K562 (cell line): Measurements from ENCODE around the gene ARFGEF2. TPM values are rescaled to one million over a fixed set of nuclear protein-coding genes. Genes with fewer than 3 reads are reported as not detected.

Experiments used
- CBX3 ChIP-seq, 2 experiments: IDR thresholded peaks; 1 replicate in 1 of 2; 2 replicates in 1 of 2; pipeline ENCODE4 v1.6.1; 2012; ENCODE audit warnings: inconsistent platforms in 2 of 2, low read length in 2 of 2, borderline replicate concordance in 1 of 2, control low read depth in 1 of 2
- ERF ChIP-seq: fragments of 450-650 bp; formaldehyde crosslinking; IDR thresholded peaks from 2 replicates; pipeline ENCODE4 v1.4.0; 2020; ENCODE audit warnings: mild to moderate bottlenecking, mixed read lengths
- ETS2 ChIP-seq: IDR thresholded peaks from 2 replicates; pipeline ENCODE4 v1.6.1; 2016; ENCODE audit warnings: borderline replicate concordance, missing genetic modification characterization, mild to moderate bottlenecking, moderate library complexity, missing compliant biosample characterization; ENCODE audit not compliant: poor library complexity, severe bottlenecking
- JUND ChIP-seq, 2 experiments: IDR thresholded peaks; 2 replicates in 1 of 2; 3 replicates in 1 of 2; pipeline ENCODE4 v1.6.1; 2011; ENCODE audit warnings: borderline replicate concordance in 2 of 2, low read depth in 2 of 2, low read length in 2 of 2, improper control_type of control experiment in 1 of 2, missing biosample characterization in 1 of 2, missing genetic modification characterization in 1 of 2, missing genetic modification reagents in 1 of 2
- TAF1 ChIP-seq: IDR thresholded peaks from 2 replicates; pipeline ENCODE4 v1.6.1; 2011; ENCODE audit warnings: mild to moderate bottlenecking, low read length, moderate library complexity; ENCODE audit not compliant: insufficient read depth, control insufficient read depth, severe bottlenecking; ENCODE audit errors: extremely low read depth
- TCF3 ChIP-seq: sonication (generic); formaldehyde crosslinking; IDR thresholded peaks from 2 replicates; pipeline ENCODE4 v1.4.0; 2020; ENCODE audit warnings: mild to moderate bottlenecking, missing genetic modification reagents
- U2AF1 ChIP-seq: fragments of 200-400 bp; formaldehyde crosslinking; optimal IDR thresholded peaks from 2 replicates; pipeline ENCODE3; 2017; ENCODE audit warnings: mild to moderate bottlenecking, low read depth, low read length, moderate library complexity
- XRCC4 ChIP-seq: IDR thresholded peaks from one replicate; pipeline ENCODE4 v1.6.1; 2011; ENCODE audit not compliant: insufficient read depth, insufficient read length; ENCODE audit errors: extremely low read depth
- polyA plus RNA-seq, 8 experiments: library from polyadenylated mRNA; depleted of rRNA in 4 of 8; stranded (reverse) in 5 of 8; unstranded in 3 of 8; fragments of >200 nt; fragmentation: Nextera tagmentation in 2 of 8; fragmentation: Illumina TruSeq in 1 of 8; extraction: Ambion mirVana in 2 of 8; extraction: Trizol in 1 of 8; gene quantifications; 2 replicates each; pipeline versions ENCODE4 v1.2.1 to v1.2.3, GENCODE V29; 2011 to 2014; ENCODE audit warnings: inconsistent platforms in 1 of 8, missing spikeins in 1 of 8
- total RNA-seq, 7 experiments: library from RNA; depleted of rRNA in 6 of 7; stranded (reverse); fragments of >200 nt in 6 of 7; fragmentation: Illumina TruSeq in 2 of 7; extraction: Trizol in 2 of 7; gene quantifications; 2 replicates each; pipeline versions ENCODE4 v1.2.1 to v1.2.3, GENCODE V29; 2011 to 2021; ENCODE audit warnings: low replicate concordance in 1 of 7
- TF ChIP-seq, protein P1 (sequence below): sonication (generic); formaldehyde crosslinking; IDR thresholded peaks from 2 replicates; pipeline ENCODE4 v1.8.1; 2023; ENCODE audit warnings: mild to moderate bottlenecking, missing genetic modification reagents
- TF ChIP-seq, protein P2 (sequence below): IDR thresholded peaks from 2 replicates; pipeline ENCODE4 v1.6.1; 2016; ENCODE audit warnings: missing genetic modification characterization, missing compliant biosample characterization
- TF ChIP-seq, protein P3 (sequence below): fragments of 450-650 bp; conservative IDR thresholded peaks from 2 replicates; pipeline ENCODE4 v1.6.1; 2016; ENCODE audit warnings: missing genetic modification characterization, low read depth, mild to moderate bottlenecking, control low read depth, missing compliant biosample characterization
- TF ChIP-seq, protein P4 (sequence below), 3 experiments: fragments of 200-800 bp in 1 of 3; fragments of 250-450 bp in 1 of 3; fragments of 450-650 bp in 1 of 3; sonication (Bioruptor Pico) in 1 of 3; sonication (Bioruptor generic) in 1 of 3; formaldehyde crosslinking in 1 of 3; IDR thresholded peaks; 2 replicates each; pipeline versions ENCODE4 v1.6.1 to v1.8.0; 2016 to 2022; ENCODE audit warnings: mild to moderate bottlenecking in 2 of 3, missing genetic modification characterization in 2 of 3, missing compliant biosample characterization in 1 of 3, moderate library complexity in 1 of 3
- TF ChIP-seq, protein P5 (sequence below): IDR thresholded peaks from 2 replicates; pipeline ENCODE4 v1.6.1; 2012; ENCODE audit warnings: low read depth, low read length, improper control_type of control experiment, borderline replicate concordance

ARFGEF2 gene
- total and polyA plus RNA-seq, 9 of the 15 experiments (the other 6 are each of a cell fraction or from before 2014, with no cell fraction given) = 4.2 to 18.8 (median 13.7) TPM

DNA sequence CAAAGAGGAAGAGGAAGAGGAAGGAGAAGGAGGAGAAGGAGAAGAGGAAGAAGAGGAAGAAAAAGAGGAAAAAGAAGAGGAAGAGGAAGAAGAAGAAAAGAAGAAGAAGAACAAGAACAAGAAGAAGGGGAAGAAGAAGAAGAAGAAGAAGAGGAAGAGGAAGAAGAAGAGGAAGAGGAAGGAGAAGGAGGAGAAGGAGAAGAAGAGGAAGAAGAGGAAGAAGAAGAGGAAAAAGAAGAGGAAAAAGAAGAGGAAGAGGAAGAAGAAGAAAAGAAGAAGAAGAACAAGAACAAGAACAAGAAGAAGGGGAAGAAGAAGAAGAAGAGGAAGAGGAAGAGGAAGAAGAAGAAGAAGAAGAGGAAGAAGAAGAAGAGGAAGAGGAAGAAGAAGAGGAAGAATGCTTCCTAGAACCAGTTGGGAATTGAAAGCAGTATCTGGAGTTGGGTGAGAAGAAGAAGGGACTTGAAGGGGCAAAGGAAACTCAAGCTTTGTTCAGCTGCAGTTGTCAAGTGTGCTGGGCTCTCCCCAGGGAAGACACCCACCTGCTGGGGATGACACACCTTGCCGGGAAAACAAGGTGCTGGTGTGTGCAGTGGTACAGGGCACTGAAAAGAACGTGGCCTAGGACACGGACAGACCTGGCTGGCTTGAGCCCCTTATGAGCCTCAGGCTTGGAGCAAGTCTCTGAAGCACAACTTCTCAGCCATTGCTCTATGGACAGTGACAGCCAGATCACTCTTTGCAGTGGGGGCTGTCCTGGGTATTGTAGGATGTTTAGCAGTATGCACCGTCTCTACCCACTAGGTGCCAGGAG is 30.1 kb upstream of the ARFGEF2 start (continued):
- TF ChIP-seq, protein P1, sequence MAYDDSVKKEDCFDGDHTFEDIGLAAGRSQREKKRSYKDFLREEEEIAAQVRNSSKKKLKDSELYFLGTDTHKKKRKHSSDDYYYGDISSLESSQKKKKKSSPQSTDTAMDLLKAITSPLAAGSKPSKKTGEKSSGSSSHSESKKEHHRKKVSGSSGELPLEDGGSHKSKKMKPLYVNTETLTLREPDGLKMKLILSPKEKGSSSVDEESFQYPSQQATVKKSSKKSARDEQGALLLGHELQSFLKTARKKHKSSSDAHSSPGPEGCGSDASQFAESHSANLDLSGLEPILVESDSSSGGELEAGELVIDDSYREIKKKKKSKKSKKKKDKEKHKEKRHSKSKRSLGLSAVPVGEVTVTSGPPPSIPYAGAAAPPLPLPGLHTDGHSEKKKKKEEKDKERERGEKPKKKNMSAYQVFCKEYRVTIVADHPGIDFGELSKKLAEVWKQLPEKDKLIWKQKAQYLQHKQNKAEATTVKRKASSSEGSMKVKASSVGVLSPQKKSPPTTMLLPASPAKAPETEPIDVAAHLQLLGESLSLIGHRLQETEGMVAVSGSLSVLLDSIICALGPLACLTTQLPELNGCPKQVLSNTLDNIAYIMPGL = no peak
- TF ChIP-seq, protein P2, sequence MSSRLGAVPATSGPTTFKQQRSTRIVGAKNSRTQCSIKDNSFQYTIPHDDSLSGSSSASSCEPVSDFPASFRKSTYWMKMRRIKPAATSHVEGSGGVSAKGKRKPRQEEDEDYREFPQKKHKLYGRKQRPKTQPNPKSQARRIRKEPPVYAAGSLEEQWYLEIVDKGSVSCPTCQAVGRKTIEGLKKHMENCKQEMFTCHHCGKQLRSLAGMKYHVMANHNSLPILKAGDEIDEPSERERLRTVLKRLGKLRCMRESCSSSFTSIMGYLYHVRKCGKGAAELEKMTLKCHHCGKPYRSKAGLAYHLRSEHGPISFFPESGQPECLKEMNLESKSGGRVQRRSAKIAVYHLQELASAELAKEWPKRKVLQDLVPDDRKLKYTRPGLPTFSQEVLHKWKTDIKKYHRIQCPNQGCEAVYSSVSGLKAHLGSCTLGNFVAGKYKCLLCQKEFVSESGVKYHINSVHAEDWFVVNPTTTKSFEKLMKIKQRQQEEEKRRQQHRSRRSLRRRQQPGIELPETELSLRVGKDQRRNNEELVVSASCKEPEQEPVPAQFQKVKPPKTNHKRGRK = peak; percentile 98
- TF ChIP-seq, protein P3, sequence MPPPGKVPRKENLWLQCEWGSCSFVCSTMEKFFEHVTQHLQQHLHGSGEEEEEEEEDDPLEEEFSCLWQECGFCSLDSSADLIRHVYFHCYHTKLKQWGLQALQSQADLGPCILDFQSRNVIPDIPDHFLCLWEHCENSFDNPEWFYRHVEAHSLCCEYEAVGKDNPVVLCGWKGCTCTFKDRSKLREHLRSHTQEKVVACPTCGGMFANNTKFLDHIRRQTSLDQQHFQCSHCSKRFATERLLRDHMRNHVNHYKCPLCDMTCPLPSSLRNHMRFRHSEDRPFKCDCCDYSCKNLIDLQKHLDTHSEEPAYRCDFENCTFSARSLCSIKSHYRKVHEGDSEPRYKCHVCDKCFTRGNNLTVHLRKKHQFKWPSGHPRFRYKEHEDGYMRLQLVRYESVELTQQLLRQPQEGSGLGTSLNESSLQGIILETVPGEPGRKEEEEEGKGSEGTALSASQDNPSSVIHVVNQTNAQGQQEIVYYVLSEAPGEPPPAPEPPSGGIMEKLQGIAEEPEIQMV (tag) = 0 out of 2 replicates have a peak, but pooled peaks have one; percentile 7
- TF ChIP-seq TAF1 (no peak), XRCC4 (no peak), TCF3 (CRISPR knock-in tag) (no peak), ETS2 (tag) (no peak), JUND (IDR thresholded peaks at IDR 0.05; ENCODE audit: borderline replicate concordance, low read depth, low read length) (no peak), JUND (tag; IDR thresholded peaks at IDR 0.05; ENCODE audit: borderline replicate concordance, low read depth, low read length) (no peak), CBX3 (IDR thresholded peaks at IDR 0.05; ENCODE audit: borderline replicate concordance in 1 of 2, low read length in 2 of 2) (no peak), ERF (no peak), U2AF1 (no peak)
- TF ChIP-seq, protein P4, sequence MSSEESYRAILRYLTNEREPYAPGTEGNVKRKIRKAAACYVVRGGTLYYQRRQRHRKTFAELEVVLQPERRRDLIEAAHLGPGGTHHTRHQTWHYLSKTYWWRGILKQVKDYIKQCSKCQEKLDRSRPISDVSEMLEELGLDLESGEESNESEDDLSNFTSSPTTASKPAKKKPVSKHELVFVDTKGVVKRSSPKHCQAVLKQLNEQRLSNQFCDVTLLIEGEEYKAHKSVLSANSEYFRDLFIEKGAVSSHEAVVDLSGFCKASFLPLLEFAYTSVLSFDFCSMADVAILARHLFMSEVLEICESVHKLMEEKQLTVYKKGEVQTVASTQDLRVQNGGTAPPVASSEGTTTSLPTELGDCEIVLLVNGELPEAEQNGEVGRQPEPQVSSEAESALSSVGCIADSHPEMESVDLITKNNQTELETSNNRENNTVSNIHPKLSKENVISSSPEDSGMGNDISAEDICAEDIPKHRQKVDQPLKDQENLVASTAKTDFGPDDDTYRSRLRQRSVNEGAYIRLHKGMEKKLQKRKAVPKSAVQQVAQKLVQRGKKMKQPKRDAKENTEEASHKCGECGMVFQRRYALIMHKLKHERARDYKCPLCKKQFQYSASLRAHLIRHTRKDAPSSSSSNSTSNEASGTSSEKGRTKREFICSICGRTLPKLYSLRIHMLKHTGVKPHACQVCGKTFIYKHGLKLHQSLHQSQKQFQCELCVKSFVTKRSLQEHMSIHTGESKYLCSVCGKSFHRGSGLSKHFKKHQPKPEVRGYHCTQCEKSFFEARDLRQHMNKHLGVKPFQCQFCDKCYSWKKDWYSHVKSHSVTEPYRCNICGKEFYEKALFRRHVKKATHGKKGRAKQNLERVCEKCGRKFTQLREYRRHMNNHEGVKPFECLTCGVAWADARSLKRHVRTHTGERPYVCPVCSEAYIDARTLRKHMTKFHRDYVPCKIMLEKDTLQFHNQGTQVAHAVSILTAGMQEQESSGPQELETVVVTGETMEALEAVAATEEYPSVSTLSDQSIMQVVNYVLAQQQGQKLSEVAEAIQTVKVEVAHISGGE (CRISPR knock-in tag; IDR thresholded peaks at IDR 0.05) = peak in 1 of 3 experiments; percentile 53; a peak in 2 of 6 replicates
- TF ChIP-seq, protein P5, sequence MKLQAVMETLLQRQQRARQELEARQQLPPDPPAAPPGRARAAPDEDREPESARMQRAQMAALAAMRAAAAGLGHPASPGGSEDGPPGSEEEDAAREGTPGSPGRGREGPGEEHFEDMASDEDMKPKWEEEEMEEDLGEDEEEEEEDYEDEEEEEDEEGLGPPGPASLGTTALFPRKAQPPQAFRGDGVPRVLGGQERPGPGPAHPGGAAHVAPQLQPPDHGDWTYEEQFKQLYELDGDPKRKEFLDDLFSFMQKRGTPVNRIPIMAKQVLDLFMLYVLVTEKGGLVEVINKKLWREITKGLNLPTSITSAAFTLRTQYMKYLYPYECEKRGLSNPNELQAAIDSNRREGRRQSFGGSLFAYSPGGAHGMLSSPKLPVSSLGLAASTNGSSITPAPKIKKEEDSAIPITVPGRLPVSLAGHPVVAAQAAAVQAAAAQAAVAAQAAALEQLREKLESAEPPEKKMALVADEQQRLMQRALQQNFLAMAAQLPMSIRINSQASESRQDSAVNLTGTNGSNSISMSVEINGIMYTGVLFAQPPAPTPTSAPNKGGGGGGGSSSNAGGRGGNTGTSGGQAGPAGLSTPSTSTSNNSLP = no peak
